Endothelial cell of umbilical vein (primary cell): Measurements from ENCODE around the gene IL17F. TPM values are rescaled to one million over a fixed set of nuclear protein-coding genes. Genes with fewer than 3 reads are reported as not detected.

Source experiments
- BruUV-seq: library from RNA; stranded (reverse); fragments of 400-500 nt; replicated peaks from 2 replicates; lab custom pipeline; 2021; lab: Mats Ljungman, UMichigan
- CTCF ChIA-PET: fragments of 300-600, 350-600 bp; sonication (Branson Sonifier 250); formaldehyde crosslinking; loops from one replicate; lab custom pipeline; 2021; ENCODE audit warnings: antibody characterized with exemption, inconsistent platforms; lab: Charles Lee
- POLR2A ChIA-PET: fragments of 300-600, 350-600 bp; sonication (Branson Sonifier 250); formaldehyde crosslinking; loops from one replicate; lab custom pipeline; 2021; ENCODE audit warnings: antibody characterized with exemption, inconsistent platforms; lab: Charles Lee
- DNase-seq: peaks from one replicate; pipeline ENCODE4 v3.0.0-alpha.2; 2011; ENCODE audit warnings: low read depth, low spot score
- FAIRE-seq: peaks from 2 replicates; lab custom pipeline; 2011; peaks lifted over from hg19 to GRCh38; lab: Jason Lieb, UNC
- H2AFZ ChIP-seq: 2 replicates; pipeline ENCODE4 v1.6.0; 2012; ENCODE audit warnings: low read depth, low read length, control low read depth, inconsistent platforms
- H3K27ac ChIP-seq: 2 replicates; pipeline ENCODE4 v1.5.1; 2011; ENCODE audit warnings: low read depth, mild to moderate bottlenecking, control low read depth, low read length, moderate library complexity; ENCODE audit not compliant: insufficient read depth
- H3K27me3 ChIP-seq, 2 experiments: 2 replicates each; pipeline versions ENCODE4 v1.6.0 to v1.6.1; 2011; ENCODE audit warnings: low read length in 2 of 2, mixed read lengths in 1 of 2; ENCODE audit not compliant: control insufficient read depth in 2 of 2, insufficient read depth in 2 of 2
- H3K36me3 ChIP-seq, 2 experiments: 2 replicates in 1 of 2; 3 replicates in 1 of 2; pipeline ENCODE4 v1.5.1; 2011; ENCODE audit warnings: low read length in 2 of 2, mild to moderate bottlenecking in 1 of 2, moderate library complexity in 1 of 2; ENCODE audit not compliant: control insufficient read depth in 2 of 2, insufficient read depth in 2 of 2; ENCODE audit errors: extremely low read depth in 1 of 2
- H3K4me1 ChIP-seq: 3 replicates; pipeline ENCODE4 v1.5.1; 2011; ENCODE audit warnings: mild to moderate bottlenecking, low read length; ENCODE audit not compliant: control insufficient read depth, insufficient read depth; ENCODE audit errors: extremely low read depth
- H3K4me2 ChIP-seq: 2 replicates; pipeline ENCODE4 v1.6.1; 2011; ENCODE audit warnings: low read length, control low read depth, mixed read lengths; ENCODE audit not compliant: insufficient read depth
- H3K4me3 ChIP-seq, 3 experiments: fragments of 200-600 bp in 1 of 3; sonication (generic), shearing (Covaris generic) in 1 of 3; replicated peaks in 1 of 3; 2 replicates each; pipeline ENCODE4 v1.5.1; 2011 to 2016; ENCODE audit warnings: control low read depth in 3 of 3, low read length in 3 of 3, mild to moderate bottlenecking in 2 of 3, inconsistent platforms in 1 of 3, low read depth in 1 of 3, moderate library complexity in 1 of 3; ENCODE audit not compliant: insufficient read depth in 1 of 3
- H3K79me2 ChIP-seq: 2 replicates; pipeline ENCODE4 v1.6.0; 2012; ENCODE audit warnings: low read length, inconsistent platforms; ENCODE audit not compliant: control insufficient read depth, insufficient read depth
- H3K9ac ChIP-seq: replicated peaks from 2 replicates; pipeline ENCODE3; 2011; ENCODE audit warnings: low read length, control low read depth; ENCODE audit not compliant: insufficient read depth; ENCODE audit errors: extremely low read depth
- H3K9me1 ChIP-seq: replicated peaks from 3 replicates; pipeline ENCODE4 v1.6.0; 2011; ENCODE audit warnings: mild to moderate bottlenecking, low read length; ENCODE audit not compliant: control insufficient read depth, insufficient read depth; ENCODE audit errors: extremely low read depth
- H3K9me3 ChIP-seq: replicated peaks from 2 replicates; pipeline ENCODE4 v1.5.1; 2012; ENCODE audit warnings: low read length, inconsistent platforms; ENCODE audit not compliant: control insufficient read depth, insufficient read depth
- H4K20me1 ChIP-seq: replicated peaks from 2 replicates; pipeline ENCODE3; 2011; ENCODE audit warnings: mild to moderate bottlenecking, low read length; ENCODE audit not compliant: control insufficient read depth, insufficient read depth; ENCODE audit errors: extremely low read depth
- EZH2 ChIP-seq: IDR thresholded peaks from 2 replicates; pipeline ENCODE4 v1.6.1; 2012; ENCODE audit warnings: borderline replicate concordance, low read depth, mild to moderate bottlenecking, moderate library complexity, low read length, inconsistent platforms; ENCODE audit not compliant: severe bottlenecking
- GATA2 ChIP-seq: IDR thresholded peaks from 2 replicates; pipeline ENCODE4 v1.7.0; 2011; ENCODE audit warnings: low read depth, mild to moderate bottlenecking, moderate library complexity, mixed read lengths, low read length; ENCODE audit not compliant: insufficient read length, insufficient read depth
- MAX ChIP-seq: IDR thresholded peaks from 2 replicates; pipeline ENCODE4 v1.6.1; 2011; ENCODE audit not compliant: insufficient read depth, insufficient read length
- POLR2A ChIP-seq: IDR thresholded peaks from 2 replicates; pipeline ENCODE4 v1.6.1; 2012; ENCODE audit warnings: low read depth, mild to moderate bottlenecking, control low read depth, low read length
- POLR2AphosphoS5 ChIP-seq: IDR thresholded peaks from 2 replicates; pipeline ENCODE4 v1.6.1; 2012; ENCODE audit warnings: low read depth, mild to moderate bottlenecking, control low read depth, low read length, moderate library complexity; ENCODE audit not compliant: insufficient read depth
- dilution Hi-C: fragments of 300-500 bp; cut with MboI; formaldehyde crosslinking; loops from one replicate; pipeline ENCODE4 v1.15.0; 2019; ENCODE audit warnings: low sequenced_read_pairs; ENCODE audit not compliant: extremely low pct_ligation_motif_present
- intact Hi-C: fragments of 100-400 bp; cut with micrococcal nuclease; formaldehyde crosslinking; loops from one replicate; pipeline ENCODE4 v1.10.0; 2022
- polyA plus RNA-seq, 4 experiments: library from polyadenylated mRNA; depleted of rRNA in 3 of 4; stranded (reverse) in 3 of 4; unstranded in 1 of 4; fragments of >200 nt; gene quantifications; 2 replicates each; pipeline versions ENCODE4 v1.2.1 to v1.2.3, GENCODE V29; 2011 to 2012; ENCODE audit warnings: missing spikeins in 1 of 4
- total RNA-seq: library from RNA; stranded (reverse); gene quantifications from 2 replicates; pipeline ENCODE4 v1.2.3, GENCODE V29; 2021

IL17F gene
- total and polyA plus RNA-seq, 2 donors (not counting 3 experiments of a cell fraction or from before 2014, with no cell fraction given): not detected

GRCh38 chr6:52284460-52285176 lies 40.3 kb upstream of the IL17F start, which contains the start of gene MCM3:
Gene MCM3, minus strand, starts transcription at chr6:52284742. Its CDS starts 68 bp downstream, at chr6:52284674.
- TF ChIP-seq POLR2A: peak; percentile 47
- no peak for TF ChIP-seq EZH2
- peak; percentile 3 for TF ChIP-seq MAX
- TF ChIP-seq POLR2AphosphoS5: peak; percentile 61
- TF ChIP-seq GATA2: no peak
- Histone ChIP-seq H3K27ac (peak within 1 kb of the TSS; percentile 51), H3K9ac (peak within 1 kb of the TSS; percentile 84), H4K20me1 (no peaks in the 10 kb centered on the region), H3K4me3 (peak within 1 kb of the TSS; percentile 59 to 92 (median 71)), H3K4me1 (peaks cover 15% of the 10 kb centered on the region), H3K9me1 (no peaks in the 10 kb centered on the region), H2AFZ (peak within 1 kb of the TSS; percentile 93), H3K79me2 (peaks cover 33% of the 10 kb centered on the region), H3K9me3 (no peaks in the 10 kb centered on the region), H3K36me3 (peaks cover 0 to 13% of the 10 kb centered on the region in 2 experiments), H3K27me3 (no peaks in the 10 kb centered on the region), H3K4me2 (peak within 1 kb of the TSS; percentile 96)
- CTCF ChIA-PET: interaction anchor here (0.7 to 8.3 kb wide), 17 partner anchors 9 to 380 kb away, joined by 3 to 104 read pairs (median 8); partner anchors contain the start of gene PAQR8
- BruUV-seq: TSS peak; percentile 45
- dilution Hi-C loops: loop anchor here (25.0 kb wide), 1 partner anchor 103 kb away; no protein-coding TSS in a partner anchor
- intact Hi-C loops: loop anchor here (1.0 to 10.0 kb wide), 6 partner anchors 12 to 380 kb away; partner anchors contain the start of genes PAQR8 and TRAM2
- peak; percentile 100 for FAIRE-seq
- POLR2A ChIA-PET: interaction anchor here (0.8 kb wide), 1 partner anchor 79 kb away, joined by 3 read pairs; no protein-coding TSS in a partner anchor
- DNase-seq: peak; percentile 100
